A549 treated with Mapracorat at 1 μM for 4 hours (cell line): Measurements from ENCODE around the gene SCNN1G. TPM values are rescaled to one million over a fixed set of nuclear protein-coding genes. Genes with fewer than 3 reads are reported as not detected.

Source experiments
- total RNA-seq: library from RNA; stranded (reverse); fragments of 200-300 nt; extraction: Qiagen RNA extraction; gene quantifications from 5 replicates; pipeline ENCODE4 v1.2.3, GENCODE V29; 2022

SCNN1G gene, protein sequence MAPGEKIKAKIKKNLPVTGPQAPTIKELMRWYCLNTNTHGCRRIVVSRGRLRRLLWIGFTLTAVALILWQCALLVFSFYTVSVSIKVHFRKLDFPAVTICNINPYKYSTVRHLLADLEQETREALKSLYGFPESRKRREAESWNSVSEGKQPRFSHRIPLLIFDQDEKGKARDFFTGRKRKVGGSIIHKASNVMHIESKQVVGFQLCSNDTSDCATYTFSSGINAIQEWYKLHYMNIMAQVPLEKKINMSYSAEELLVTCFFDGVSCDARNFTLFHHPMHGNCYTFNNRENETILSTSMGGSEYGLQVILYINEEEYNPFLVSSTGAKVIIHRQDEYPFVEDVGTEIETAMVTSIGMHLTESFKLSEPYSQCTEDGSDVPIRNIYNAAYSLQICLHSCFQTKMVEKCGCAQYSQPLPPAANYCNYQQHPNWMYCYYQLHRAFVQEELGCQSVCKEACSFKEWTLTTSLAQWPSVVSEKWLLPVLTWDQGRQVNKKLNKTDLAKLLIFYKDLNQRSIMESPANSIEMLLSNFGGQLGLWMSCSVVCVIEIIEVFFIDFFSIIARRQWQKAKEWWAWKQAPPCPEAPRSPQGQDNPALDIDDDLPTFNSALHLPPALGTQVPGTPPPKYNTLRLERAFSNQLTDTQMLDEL
- total RNA-seq = 1.1 to 1.5 TPM (median 1.4 TPM) in 5 replicates

DNA sequence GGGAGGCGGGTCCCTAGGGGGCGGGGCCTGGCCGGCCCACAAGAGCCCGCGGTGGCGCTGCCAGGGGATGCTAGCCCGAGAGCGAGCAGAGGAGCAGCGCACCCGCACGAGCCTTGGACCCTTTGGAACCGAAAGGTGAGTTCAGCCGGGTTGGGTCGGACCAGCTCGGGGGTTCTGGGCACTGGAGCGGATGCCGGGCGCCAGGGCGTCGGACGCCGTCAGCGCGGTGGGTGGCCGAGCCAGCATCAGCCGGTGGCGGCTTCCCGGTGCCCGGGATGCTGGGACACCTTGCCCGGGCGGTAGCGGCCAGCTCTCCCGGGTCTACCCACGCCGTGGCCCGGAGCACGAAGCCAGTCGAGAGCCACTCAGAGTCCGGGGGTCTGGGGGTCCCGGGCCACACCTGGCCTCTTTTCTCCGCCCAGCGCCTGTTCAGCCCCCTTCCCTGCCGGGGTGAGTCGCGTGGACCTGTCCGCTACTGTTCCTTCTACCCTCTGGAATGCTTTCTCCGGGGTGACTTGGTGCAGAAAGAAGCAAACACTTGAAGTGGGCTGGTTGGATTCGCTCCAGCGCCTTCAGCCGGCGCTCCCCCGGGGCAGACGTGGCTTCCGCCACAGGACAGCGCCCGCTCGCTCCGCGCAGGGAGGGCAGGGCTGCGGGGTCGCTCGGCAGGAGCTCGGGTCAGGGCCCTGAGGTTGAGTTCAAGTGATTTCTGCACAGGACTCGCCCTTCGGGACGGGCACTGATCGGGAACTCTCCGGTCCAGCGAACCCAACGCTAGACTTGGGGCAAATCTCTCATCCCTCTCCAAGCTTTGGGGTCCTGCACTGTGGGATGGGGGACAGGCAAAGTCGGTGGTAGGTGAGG lies at the start of gene SCNN1G:
TSS of gene SCNN1G (plus strand) at position 67 of the 864 bp plus-strand sequence. CDS start 3,527 bp downstream, outside the sequence.

DNA sequence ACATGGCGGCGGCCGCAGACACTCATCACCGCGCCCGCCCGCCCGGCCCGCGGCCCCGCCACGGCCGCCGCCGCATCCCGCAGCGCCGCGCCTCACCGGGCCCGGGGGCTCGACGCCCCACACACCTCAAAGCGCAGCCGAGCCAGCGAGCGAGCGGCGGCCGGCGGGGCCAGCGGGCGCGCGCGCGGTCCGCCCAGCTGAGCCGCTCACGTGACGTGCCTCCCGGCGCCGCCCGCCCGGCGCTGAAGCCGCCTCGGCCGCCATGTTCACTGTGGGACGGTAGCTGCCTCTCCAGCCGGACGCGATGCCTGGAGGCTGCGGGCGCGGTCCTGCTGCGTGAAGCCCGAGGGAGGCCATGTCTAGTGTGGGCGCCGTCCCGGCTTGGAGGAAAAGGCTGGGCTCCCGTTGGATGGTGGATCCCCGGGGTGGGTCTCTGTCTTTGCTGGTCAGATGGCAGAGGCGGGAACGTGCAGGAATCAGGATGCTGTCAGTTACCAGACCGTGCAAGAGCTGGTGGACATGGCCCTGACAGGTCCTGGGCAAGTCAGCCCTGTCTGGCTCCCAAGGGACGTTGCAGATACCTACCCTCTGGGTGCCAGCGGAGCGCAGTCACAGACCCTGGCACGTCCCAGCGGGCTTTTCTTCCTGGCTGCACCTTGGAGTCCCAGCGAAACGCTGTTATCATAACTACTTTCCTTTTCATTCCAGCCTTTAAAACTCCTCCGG lies 33.1 kb upstream of the SCNN1G start, which contains the start of gene USP31:
TSS of gene USP31 (minus strand) at position 186 of the 726 bp plus-strand sequence. CDS start at position 4, 182 bp downstream.

Other genes starting within 250 kb of the SCNN1G start
- gene USP31, start 33.3 kb upstream of the SCNN1G start, total RNA-seq = 11.0 to 14.7 TPM (median 13.4 TPM) in 5 replicates
- gene SCNN1B, start 119.6 kb downstream of the SCNN1G start, total RNA-seq = 0.40 to 1.3 TPM (median 0.55 TPM) in 5 replicates